Uterus (tissue), 4 donors: ENCODE measurements around the gene SMAD6. TPM values are rescaled to one million over a fixed set of nuclear protein-coding genes. Genes with fewer than 3 reads are reported as not detected.

Experiments
- DNase-seq, 2 donors: peaks; one replicate each; pipeline ENCODE4 v3.0.0-alpha.2; 2019 to 2020
- H3K27ac ChIP-seq, 2 donors: fragments of 200-600 bp; sonication (generic); 1 replicate in 1 of 2; 2 replicates in 1 of 2; pipeline ENCODE4 v1.5.1; 2016 to 2018
- H3K27me3 ChIP-seq, 2 donors: fragments of 200-600 bp; sonication (generic); one replicate each; pipeline ENCODE4 v1.5.1; 2018 to 2019; ENCODE audit warnings: control low read depth in 1 of 2
- H3K36me3 ChIP-seq, 2 donors: fragments of 200-600 bp; sonication (generic); one replicate each; pipeline ENCODE4 v1.5.1; 2019; ENCODE audit warnings: control low read depth in 1 of 2
- H3K4me1 ChIP-seq, 2 donors: fragments of 200-600 bp; sonication (generic); one replicate each; pipeline ENCODE4 v1.5.1; 2018 to 2019; ENCODE audit warnings: control low read depth in 1 of 2
- H3K4me3 ChIP-seq, 2 donors: fragments of 200-600 bp; sonication (generic); 1 replicate in 1 of 2; 2 replicates in 1 of 2; pipeline ENCODE4 v1.5.1; 2018 to 2019; ENCODE audit warnings: mild to moderate bottlenecking in 1 of 2
- H3K9me3 ChIP-seq, 2 donors: fragments of 200-600 bp; sonication (generic); one replicate each; pipeline ENCODE4 v1.5.1; 2019; ENCODE audit warnings: control low read depth in 1 of 2
- CTCF ChIP-seq, 4 experiments: fragments of 200-600 bp in 2 of 4; fragments of 450-650 bp in 2 of 4; sonication (generic) in 2 of 4; IDR thresholded peaks; one replicate each; pipeline ENCODE4 v1.5.1; 2016 to 2019; ENCODE audit warnings: antibody characterized with exemption in 4 of 4, mild to moderate bottlenecking in 2 of 4, moderate library complexity in 1 of 4
- POLR2A ChIP-seq, 2 donors: fragments of 450-650 bp; IDR thresholded peaks; one replicate each; pipeline ENCODE4 v1.6.1; 2016; ENCODE audit warnings: antibody characterized with exemption in 2 of 2, mild to moderate bottlenecking in 1 of 2, moderate library complexity in 1 of 2
- intact Hi-C: fragments of 100-400 bp; cut with DNase I; formaldehyde crosslinking; loops from one replicate; pipeline ENCODE4 v1.15.1; 2023; ENCODE audit warnings: low total_unique reads
- total RNA-seq, 4 donors: library from RNA; depleted of rRNA in 3 of 4; stranded (reverse); fragments of >200 nt in 3 of 4; gene quantifications; one replicate each; pipeline versions ENCODE4 v1.1.0 to v1.2.4, GENCODE V29; 2014 to 2023
- donor health status: DM: yes; HTN: yes; CAD: no.

The SMAD6 gene
- total RNA-seq, 4 donors from 2014 or later: 9.4 to 30.1 (median 19.1) TPM

DNA sequence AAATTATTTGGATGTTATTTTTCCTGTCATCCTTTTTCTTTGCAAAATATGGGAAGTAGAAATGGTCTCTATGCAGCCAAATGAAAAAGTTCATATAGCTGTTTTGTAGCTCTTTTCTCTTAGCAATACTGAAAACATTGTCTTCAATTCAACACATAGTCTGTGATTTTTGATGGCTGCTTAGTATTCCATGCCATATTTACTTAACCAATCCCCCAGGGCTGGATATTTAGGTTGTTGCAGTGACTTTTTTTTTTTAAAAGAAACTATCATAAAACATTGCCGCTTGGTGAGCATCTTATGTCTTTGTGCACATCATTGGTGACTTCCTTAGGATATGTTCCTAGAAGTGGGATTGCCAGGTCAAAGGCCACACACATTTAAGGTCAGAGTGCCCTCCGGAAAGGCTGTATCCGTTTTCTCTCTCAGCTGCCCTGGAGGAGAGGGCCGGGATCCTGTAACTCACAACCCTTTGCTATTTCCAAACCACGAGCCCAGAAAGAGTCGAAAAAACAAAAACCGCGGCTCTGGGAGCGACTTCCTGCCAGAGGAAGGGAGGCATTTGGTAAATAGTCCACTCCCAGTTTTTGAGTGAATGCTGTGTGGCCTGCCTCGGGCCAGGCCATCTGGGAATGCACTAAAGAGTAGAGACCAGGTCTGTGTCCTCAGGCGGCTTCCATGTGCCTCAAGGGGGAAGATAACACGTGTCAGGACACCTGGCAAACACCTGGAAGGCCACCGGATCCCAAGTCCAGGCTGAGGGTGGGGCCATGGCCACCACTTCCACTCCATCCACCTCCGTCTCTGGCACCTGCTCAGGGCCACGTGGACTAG, 41.9 kb downstream of the SMAD6 start:
- H3K27ac ChIP-seq: peak overlapping the region; percentile 49 to 61
- H3K36me3 ChIP-seq: no peaks in the 10 kb centered on the region
- H3K27me3 ChIP-seq: no peaks in the 10 kb centered on the region
- intact Hi-C loops: no loop called here
- peaks cover 5 to 7% of the 10 kb centered on the region in 2 donors for H3K4me1 ChIP-seq
- DNase-seq: no peak
- TF ChIP-seq CTCF (IDR thresholded peaks at IDR 0.05) (no peak), POLR2A (IDR thresholded peaks at IDR 0.05) (no peak)
- no peaks in the 10 kb centered on the region for H3K9me3 ChIP-seq
- H3K4me3 ChIP-seq: no peak overlapping the region

DNA sequence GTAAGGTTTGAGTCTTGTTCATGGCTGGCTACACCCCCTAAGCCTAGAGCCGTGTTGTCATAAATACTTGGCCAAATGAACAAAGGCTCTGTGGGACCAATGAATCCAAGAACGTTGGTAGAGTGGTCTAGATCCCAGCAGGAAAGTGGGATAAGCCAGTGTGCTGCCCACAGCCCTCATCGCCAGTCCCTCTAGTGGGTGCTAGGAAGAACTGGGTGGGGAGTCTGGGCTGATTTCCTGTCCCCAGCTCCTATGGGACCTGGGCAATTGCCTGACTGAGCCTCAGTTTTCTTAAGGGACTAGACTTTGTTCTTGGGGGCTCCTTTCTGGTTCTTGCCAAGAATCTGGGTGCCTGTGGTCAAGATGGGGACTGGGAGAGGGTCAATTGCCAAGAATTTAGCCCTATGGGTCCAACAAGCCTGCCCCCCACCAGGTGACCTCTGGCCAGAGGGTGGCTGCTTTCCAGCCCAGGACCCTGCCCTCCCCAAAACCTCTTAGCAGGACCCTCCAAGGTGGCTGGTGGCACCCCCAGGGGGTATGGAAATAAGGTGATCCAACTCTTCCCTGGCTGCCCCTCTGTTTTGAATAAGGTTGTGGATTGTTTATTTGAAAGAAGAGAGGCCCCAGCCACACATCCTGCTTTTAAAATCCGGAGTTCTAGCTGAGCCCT, 42.7 kb downstream of the SMAD6 start:
- intact Hi-C loops: no loop called here
- Histone ChIP-seq H3K9me3 (no peaks in the 10 kb centered on the region), H3K36me3 (no peaks in the 10 kb centered on the region), H3K27ac (peak overlapping the region; percentile 49 to 61), H3K4me1 (peaks cover 5 to 7% of the 10 kb centered on the region in 2 donors), H3K27me3 (no peaks in the 10 kb centered on the region), H3K4me3 (no peak overlapping the region)
- TF ChIP-seq POLR2A (IDR thresholded peaks at IDR 0.05) (no peak), CTCF (IDR thresholded peaks at IDR 0.05) (no peak)
- no peak for DNase-seq

DNA sequence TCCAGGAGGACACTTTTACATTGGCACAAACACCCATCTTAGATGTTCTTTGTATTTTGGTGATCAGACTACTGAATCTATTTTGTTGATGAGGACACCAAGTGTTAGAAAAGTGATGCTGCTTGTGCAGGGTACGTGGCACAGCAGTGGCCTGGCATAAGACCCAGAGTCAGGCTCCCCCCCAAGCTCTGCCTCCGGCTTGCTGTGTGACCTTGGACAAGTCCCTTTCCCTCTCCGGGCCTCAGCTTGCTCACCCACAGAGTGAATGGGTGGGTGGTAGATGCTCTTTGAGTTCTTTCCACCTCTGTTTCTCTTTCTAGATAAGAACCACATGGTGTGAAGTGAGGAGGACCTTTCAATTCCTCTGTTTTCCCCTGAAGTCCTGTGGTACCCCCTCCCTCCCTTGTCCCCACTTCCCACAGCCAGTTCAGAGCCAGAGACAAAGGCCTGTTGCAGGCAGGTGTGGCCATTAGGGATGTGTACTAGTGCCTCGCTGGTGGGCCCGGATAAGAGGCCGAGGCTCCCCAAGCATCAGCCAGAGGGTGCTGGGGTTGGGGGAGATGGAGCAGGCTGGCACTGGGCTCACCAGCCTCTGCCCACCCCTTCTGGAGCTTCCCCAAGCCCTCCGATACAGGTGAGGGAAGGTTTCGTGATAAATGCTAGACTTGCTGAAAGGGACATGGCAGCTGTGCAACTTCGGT, 43.6 kb downstream of the SMAD6 start:
- no peak for DNase-seq
- TF ChIP-seq CTCF (IDR thresholded peaks at IDR 0.05) (no peak), POLR2A (IDR thresholded peaks at IDR 0.05) (no peak)
- H3K4me3 ChIP-seq: no peak overlapping the region
- no peaks in the 10 kb centered on the region for H3K9me3 ChIP-seq
- intact Hi-C loops: no loop called here
- H3K4me1 ChIP-seq: peaks cover 5 to 7% of the 10 kb centered on the region in 2 donors
- no peaks in the 10 kb centered on the region for H3K27me3 ChIP-seq
- H3K27ac ChIP-seq: peak overlapping the region; percentile 61 to 70
- H3K36me3 ChIP-seq: no peaks in the 10 kb centered on the region

GRCh38 chr15:66746231-66746605, 44.2 kb downstream of the SMAD6 start:
- TF ChIP-seq POLR2A (IDR thresholded peaks at IDR 0.05) (no peak), CTCF (IDR thresholded peaks at IDR 0.05) (no peak)
- Histone ChIP-seq H3K4me3 (no peak overlapping the region), H3K36me3 (no peaks in the 10 kb centered on the region), H3K27me3 (no peaks in the 10 kb centered on the region), H3K4me1 (peaks cover 5 to 7% of the 10 kb centered on the region in 2 donors), H3K27ac (peak overlapping the region; percentile 61 to 70), H3K9me3 (no peaks in the 10 kb centered on the region)
- no peak for DNase-seq
- intact Hi-C loops: no loop called here
